Measurements from ENCODE around the gene AATF.

- TF ChIP-seq SP1 (IDR thresholded peaks at IDR 0.05) (no peak), ELF4 (IDR thresholded peaks at IDR 0.05) (no peak), FOXA1 (IDR thresholded peaks at IDR 0.05) (no peak), LEF1 (IDR thresholded peaks at IDR 0.05; ENCODE audit: borderline replicate concordance) (no peak), SUZ12 (IDR thresholded peaks at IDR 0.05) (no peak), NFRKB (IDR thresholded peaks at IDR 0.05) (no peak), FOXK2 (IDR thresholded peaks at IDR 0.05) (no peak)
Observed at GRCh38 chr17:36947922-36948716, 635 bp upstream of the AATF start.
